HL-60 (cell line): ENCODE results near the gene SEC14L5.

Experiments
- CTCF ChIP-seq: IDR thresholded peaks from one replicate; pipeline ENCODE4 v1.5.1; 2011; ENCODE audit warnings: low read length, control low read depth, inconsistent platforms; ENCODE audit not compliant: insufficient read depth
- POLR2AphosphoS5 ChIP-seq: IDR thresholded peaks from 2 replicates; pipeline ENCODE4 v1.6.1; 2012; ENCODE audit warnings: low read depth
- SPI1 ChIP-seq: IDR thresholded peaks from 2 replicates; pipeline ENCODE4 v1.6.1; 2012; ENCODE audit warnings: low read depth, mild to moderate bottlenecking, borderline replicate concordance

GRCh38 chr16:5062051-5062450 lies 103.9 kb downstream of the SEC14L5 start:
- TF ChIP-seq CTCF (no peak), POLR2AphosphoS5 (no peak), SPI1 (no peak)
